GM21360 (cell line): ENCODE data around the gene CLEC20A.

Experiments used
- ATAC-seq: cut with Tn5 transposase; IDR thresholded peaks from one replicate; pipeline ENCODE4 v1.9.1; 2021; ENCODE audit warnings: mild to moderate bottlenecking, moderate library complexity; ENCODE audit not compliant: unreplicated experiment

Gene CLEC20A

GRCh38 chr1:178500936-178501554 is 4.3 kb upstream of the CLEC20A start:
- ATAC-seq: no peak

GRCh38 chr1:178500091-178500770 is 3.5 kb upstream of the CLEC20A start:
- no peak for ATAC-seq

GRCh38 chr1:178498896-178499675 is 2.3 kb upstream of the CLEC20A start:
- no peak for ATAC-seq

- no peak for ATAC-seq
These were observed 1.2 kb upstream of the CLEC20A start for GRCh38 chr1:178497903-178498478.

- no peak for ATAC-seq
These were observed 889 bp downstream of the CLEC20A start for GRCh38 chr1:178495741-178496409.

GRCh38 chr1:178495158-178495557 is 1.6 kb downstream of the CLEC20A start:
- no peak for ATAC-seq

GRCh38 chr1:178494569-178494971 is 2.2 kb downstream of the CLEC20A start:
- ATAC-seq: no peak

GRCh38 chr1:178493301-178493741 is 3.4 kb downstream of the CLEC20A start:
- no peak for ATAC-seq

GRCh38 chr1:178492341-178492740 is 4.4 kb downstream of the CLEC20A start:
- no peak for ATAC-seq

- no peak for ATAC-seq
These were observed 5.0 kb downstream of the CLEC20A start for GRCh38 chr1:178491721-178492120.

- ATAC-seq: no peak
These were observed 5.8 kb downstream of the CLEC20A start for GRCh38 chr1:178490967-178491366.

- ATAC-seq: no peak
These were observed 6.6 kb downstream of the CLEC20A start for GRCh38 chr1:178490136-178490535.

GRCh38 chr1:178489399-178489798 is 7.4 kb downstream of the CLEC20A start:
- ATAC-seq: no peak

- no peak for ATAC-seq
These were observed 8.4 kb downstream of the CLEC20A start for GRCh38 chr1:178488393-178488792.

- ATAC-seq: no peak
These were observed 9.6 kb downstream of the CLEC20A start for GRCh38 chr1:178487070-178487615.

GRCh38 chr1:178486100-178487069 is 10.4 kb downstream of the CLEC20A start:
- ATAC-seq: no peak

- no peak for ATAC-seq
These were observed 11.2 kb downstream of the CLEC20A start for GRCh38 chr1:178485541-178485981.

GRCh38 chr1:178484698-178485225 is 12.0 kb downstream of the CLEC20A start:
- ATAC-seq: no peak
